K562 (cell line): ENCODE data around the gene FTH1. TPM values are rescaled to one million over a fixed set of nuclear protein-coding genes. Genes with fewer than 3 reads are reported as not detected.

Experiments
- BMI1 ChIP-seq: fragments of 150-350 bp; IDR thresholded peaks from 2 replicates; pipeline ENCODE4 v1.6.1; 2014; ENCODE audit warnings: low read length
- HIVEP1 ChIP-seq: fragments of 250-450 bp; sonication (Bioruptor Pico); IDR thresholded peaks from 2 replicates; pipeline ENCODE4 v1.4.0; 2020; ENCODE audit warnings: mild to moderate bottlenecking
- NFE2 ChIP-seq: IDR thresholded peaks from 2 replicates; pipeline ENCODE4 v1.6.1; 2014; ENCODE audit warnings: antibody characterized with exemption, low read depth
- POLR2H ChIP-seq: IDR thresholded peaks from 2 replicates; pipeline ENCODE4 v1.6.1; 2016; ENCODE audit warnings: missing genetic modification characterization, low read depth, mild to moderate bottlenecking, control low read depth, missing compliant biosample characterization, moderate library complexity
- SRSF1 ChIP-seq: fragments of 200-400 bp; formaldehyde crosslinking; IDR thresholded peaks from 2 replicates; pipeline ENCODE4 v1.6.1; 2017; ENCODE audit warnings: mild to moderate bottlenecking, low read depth, low read length, moderate library complexity
- ZKSCAN8 ChIP-seq: fragments of 200-800 bp; sonication (Bioruptor generic); IDR thresholded peaks from 2 replicates; pipeline ENCODE4 v1.6.1; 2016; ENCODE audit warnings: missing genetic modification characterization, missing compliant biosample characterization
- ZNF124 ChIP-seq: sonication (generic); formaldehyde crosslinking; IDR thresholded peaks from 2 replicates; pipeline ENCODE4 v1.8.1; 2022; ENCODE audit warnings: missing genetic modification reagents
- ZNF717 ChIP-seq: fragments of 250-450 bp; sonication (Bioruptor Pico); IDR thresholded peaks from 2 replicates; pipeline ENCODE4 v1.5.0; 2021
- polyA plus RNA-seq, 8 experiments: library from polyadenylated mRNA; depleted of rRNA in 4 of 8; stranded (reverse) in 5 of 8; unstranded in 3 of 8; fragments of >200 nt; fragmentation: Nextera tagmentation in 2 of 8; fragmentation: Illumina TruSeq in 1 of 8; extraction: Ambion mirVana in 2 of 8; extraction: Trizol in 1 of 8; gene quantifications; 2 replicates each; pipeline versions ENCODE4 v1.2.1 to v1.2.3, GENCODE V29; 2011 to 2014; ENCODE audit warnings: inconsistent platforms in 1 of 8, missing spikeins in 1 of 8
- total RNA-seq, 7 experiments: library from RNA; depleted of rRNA in 6 of 7; stranded (reverse); fragments of >200 nt in 6 of 7; fragmentation: Illumina TruSeq in 2 of 7; extraction: Trizol in 2 of 7; gene quantifications; 2 replicates each; pipeline versions ENCODE4 v1.2.1 to v1.2.3, GENCODE V29; 2011 to 2021; ENCODE audit warnings: low replicate concordance in 1 of 7
- TF ChIP-seq, protein P1 (sequence below): sonication (generic); formaldehyde crosslinking; IDR thresholded peaks from 2 replicates; pipeline ENCODE4 v1.8.0; 2022; ENCODE audit warnings: mild to moderate bottlenecking, missing genetic modification reagents
- TF ChIP-seq, protein P2 (sequence below): sonication (generic); formaldehyde crosslinking; IDR thresholded peaks from 2 replicates; pipeline ENCODE4 v1.9.0; 2022; ENCODE audit warnings: mild to moderate bottlenecking, missing genetic modification reagents
- TF ChIP-seq, protein P3 (sequence below): sonication (generic); formaldehyde crosslinking; IDR thresholded peaks from 2 replicates; pipeline ENCODE4 v1.8.1; 2023; ENCODE audit warnings: mild to moderate bottlenecking, missing genetic modification reagents, moderate library complexity
- TF ChIP-seq, protein P4 (sequence below), 2 experiments: fragments of 450-650 bp in 1 of 2; sonication (generic) in 1 of 2; formaldehyde crosslinking in 1 of 2; IDR thresholded peaks; 2 replicates each; pipeline versions ENCODE4 v1.7.1 to v1.9.0; 2016 to 2022; ENCODE audit warnings: inconsistent platforms in 1 of 2, mild to moderate bottlenecking in 1 of 2, missing genetic modification reagents in 1 of 2

The FTH1 gene
- total and polyA plus RNA-seq, 9 of the 15 experiments (the other 6 are each of a cell fraction or from before 2014, with no cell fraction given): 370 to 3,146 (median 802) TPM

DNA sequence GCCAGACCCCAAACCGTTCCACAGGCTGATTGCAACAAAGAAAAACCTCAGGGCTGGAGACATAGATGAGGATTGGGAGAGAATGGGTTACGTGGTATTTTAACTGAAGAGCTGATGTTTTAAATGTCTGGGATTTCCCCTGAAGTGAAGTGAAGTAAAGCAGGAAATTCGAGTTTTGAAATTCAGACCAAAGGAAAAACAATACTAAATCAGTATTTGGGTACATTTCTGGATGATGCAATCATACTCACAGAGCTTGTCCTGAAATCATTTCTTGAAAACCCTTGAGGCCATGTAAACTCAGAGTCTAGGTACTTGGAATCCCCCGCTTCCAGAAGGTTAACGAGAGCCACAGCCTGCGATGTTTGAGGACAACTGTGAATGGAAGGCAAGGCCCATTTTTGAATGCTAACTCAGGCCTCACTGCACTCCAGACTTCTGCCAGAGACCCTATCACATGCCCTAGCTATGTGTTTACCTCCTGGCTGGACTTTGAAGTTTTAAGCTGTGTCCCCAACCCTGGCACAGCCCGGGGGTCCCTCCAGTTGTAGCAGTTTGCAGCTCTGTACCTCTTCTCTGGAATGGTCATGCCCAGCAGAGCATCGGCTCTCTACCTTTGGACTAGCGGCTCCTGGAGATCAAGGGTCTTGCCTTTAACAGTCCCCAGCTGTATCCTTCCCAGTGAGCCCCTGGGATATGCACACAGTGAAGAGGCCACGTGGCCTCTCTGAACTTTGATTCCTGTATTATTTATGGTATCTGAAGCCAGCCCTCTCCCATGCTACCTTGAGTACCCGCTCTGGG lies 5.4 kb upstream of the FTH1 start (continued):
- TF ChIP-seq, protein P1, sequence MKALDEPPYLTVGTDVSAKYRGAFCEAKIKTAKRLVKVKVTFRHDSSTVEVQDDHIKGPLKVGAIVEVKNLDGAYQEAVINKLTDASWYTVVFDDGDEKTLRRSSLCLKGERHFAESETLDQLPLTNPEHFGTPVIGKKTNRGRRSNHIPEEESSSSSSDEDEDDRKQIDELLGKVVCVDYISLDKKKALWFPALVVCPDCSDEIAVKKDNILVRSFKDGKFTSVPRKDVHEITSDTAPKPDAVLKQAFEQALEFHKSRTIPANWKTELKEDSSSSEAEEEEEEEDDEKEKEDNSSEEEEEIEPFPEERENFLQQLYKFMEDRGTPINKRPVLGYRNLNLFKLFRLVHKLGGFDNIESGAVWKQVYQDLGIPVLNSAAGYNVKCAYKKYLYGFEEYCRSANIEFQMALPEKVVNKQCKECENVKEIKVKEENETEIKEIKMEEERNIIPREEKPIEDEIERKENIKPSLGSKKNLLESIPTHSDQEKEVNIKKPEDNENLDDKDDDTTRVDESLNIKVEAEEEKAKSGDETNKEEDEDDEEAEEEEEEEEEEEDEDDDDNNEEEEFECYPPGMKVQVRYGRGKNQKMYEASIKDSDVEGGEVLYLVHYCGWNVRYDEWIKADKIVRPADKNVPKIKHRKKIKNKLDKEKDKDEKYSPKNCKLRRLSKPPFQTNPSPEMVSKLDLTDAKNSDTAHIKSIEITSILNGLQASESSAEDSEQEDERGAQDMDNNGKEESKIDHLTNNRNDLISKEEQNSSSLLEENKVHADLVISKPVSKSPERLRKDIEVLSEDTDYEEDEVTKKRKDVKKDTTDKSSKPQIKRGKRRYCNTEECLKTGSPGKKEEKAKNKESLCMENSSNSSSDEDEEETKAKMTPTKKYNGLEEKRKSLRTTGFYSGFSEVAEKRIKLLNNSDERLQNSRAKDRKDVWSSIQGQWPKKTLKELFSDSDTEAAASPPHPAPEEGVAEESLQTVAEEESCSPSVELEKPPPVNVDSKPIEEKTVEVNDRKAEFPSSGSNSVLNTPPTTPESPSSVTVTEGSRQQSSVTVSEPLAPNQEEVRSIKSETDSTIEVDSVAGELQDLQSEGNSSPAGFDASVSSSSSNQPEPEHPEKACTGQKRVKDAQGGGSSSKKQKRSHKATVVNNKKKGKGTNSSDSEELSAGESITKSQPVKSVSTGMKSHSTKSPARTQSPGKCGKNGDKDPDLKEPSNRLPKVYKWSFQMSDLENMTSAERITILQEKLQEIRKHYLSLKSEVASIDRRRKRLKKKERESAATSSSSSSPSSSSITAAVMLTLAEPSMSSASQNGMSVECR (CRISPR knock-in tag): no peak
- TF ChIP-seq, protein P2, sequence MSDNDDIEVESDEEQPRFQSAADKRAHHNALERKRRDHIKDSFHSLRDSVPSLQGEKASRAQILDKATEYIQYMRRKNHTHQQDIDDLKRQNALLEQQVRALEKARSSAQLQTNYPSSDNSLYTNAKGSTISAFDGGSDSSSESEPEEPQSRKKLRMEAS (CRISPR knock-in tag): peak; percentile 52; the same call in 1 of the 2 replicates
- TF ChIP-seq, protein P3, sequence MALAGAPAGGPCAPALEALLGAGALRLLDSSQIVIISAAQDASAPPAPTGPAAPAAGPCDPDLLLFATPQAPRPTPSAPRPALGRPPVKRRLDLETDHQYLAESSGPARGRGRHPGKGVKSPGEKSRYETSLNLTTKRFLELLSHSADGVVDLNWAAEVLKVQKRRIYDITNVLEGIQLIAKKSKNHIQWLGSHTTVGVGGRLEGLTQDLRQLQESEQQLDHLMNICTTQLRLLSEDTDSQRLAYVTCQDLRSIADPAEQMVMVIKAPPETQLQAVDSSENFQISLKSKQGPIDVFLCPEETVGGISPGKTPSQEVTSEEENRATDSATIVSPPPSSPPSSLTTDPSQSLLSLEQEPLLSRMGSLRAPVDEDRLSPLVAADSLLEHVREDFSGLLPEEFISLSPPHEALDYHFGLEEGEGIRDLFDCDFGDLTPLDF (CRISPR knock-in tag): no peak
- TF ChIP-seq ZNF717 (CRISPR knock-in tag): no peak
- TF ChIP-seq POLR2H (tag): no peak
- TF ChIP-seq, protein P4, sequence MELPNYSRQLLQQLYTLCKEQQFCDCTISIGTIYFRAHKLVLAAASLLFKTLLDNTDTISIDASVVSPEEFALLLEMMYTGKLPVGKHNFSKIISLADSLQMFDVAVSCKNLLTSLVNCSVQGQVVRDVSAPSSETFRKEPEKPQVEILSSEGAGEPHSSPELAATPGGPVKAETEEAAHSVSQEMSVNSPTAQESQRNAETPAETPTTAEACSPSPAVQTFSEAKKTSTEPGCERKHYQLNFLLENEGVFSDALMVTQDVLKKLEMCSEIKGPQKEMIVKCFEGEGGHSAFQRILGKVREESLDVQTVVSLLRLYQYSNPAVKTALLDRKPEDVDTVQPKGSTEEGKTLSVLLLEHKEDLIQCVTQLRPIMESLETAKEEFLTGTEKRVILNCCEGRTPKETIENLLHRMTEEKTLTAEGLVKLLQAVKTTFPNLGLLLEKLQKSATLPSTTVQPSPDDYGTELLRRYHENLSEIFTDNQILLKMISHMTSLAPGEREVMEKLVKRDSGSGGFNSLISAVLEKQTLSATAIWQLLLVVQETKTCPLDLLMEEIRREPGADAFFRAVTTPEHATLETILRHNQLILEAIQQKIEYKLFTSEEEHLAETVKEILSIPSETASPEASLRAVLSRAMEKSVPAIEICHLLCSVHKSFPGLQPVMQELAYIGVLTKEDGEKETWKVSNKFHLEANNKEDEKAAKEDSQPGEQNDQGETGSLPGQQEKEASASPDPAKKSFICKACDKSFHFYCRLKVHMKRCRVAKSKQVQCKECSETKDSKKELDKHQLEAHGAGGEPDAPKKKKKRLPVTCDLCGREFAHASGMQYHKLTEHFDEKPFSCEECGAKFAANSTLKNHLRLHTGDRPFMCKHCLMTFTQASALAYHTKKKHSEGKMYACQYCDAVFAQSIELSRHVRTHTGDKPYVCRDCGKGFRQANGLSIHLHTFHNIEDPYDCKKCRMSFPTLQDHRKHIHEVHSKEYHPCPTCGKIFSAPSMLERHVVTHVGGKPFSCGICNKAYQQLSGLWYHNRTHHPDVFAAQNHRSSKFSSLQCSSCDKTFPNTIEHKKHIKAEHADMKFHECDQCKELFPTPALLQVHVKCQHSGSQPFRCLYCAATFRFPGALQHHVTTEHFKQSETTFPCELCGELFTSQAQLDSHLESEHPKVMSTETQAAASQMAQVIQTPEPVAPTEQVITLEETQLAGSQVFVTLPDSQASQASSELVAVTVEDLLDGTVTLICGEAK (IDR thresholded peaks at IDR 0.05): no peak
- TF ChIP-seq, protein P4 (CRISPR knock-in tag; IDR thresholded peaks at IDR 0.05): no peak
- no peak for TF ChIP-seq BMI1
- TF ChIP-seq NFE2: no peak
- no peak for TF ChIP-seq ZKSCAN8
- TF ChIP-seq SRSF1: no peak
- no peak for TF ChIP-seq HIVEP1 (CRISPR knock-in tag)
- TF ChIP-seq ZNF124: no peak
